Fibroblast of lung (primary cell): ENCODE results near the gene XCL2. TPM values are rescaled to one million over a fixed set of nuclear protein-coding genes. Genes with fewer than 3 reads are reported as not detected.
A peak's percentile ranks its signal among the peaks of the same experiment; 100 is the strongest.

Experiments
- DNase-seq, 2 donors: peaks; one replicate each; pipeline versions ENCODE4 v3.0.0 to v3.0.0-alpha.2; 2010; ENCODE audit warnings: low read depth in 2 of 2
- H2AFZ ChIP-seq: 2 replicates; pipeline ENCODE4 v1.5.1; 2012; ENCODE audit warnings: low read length, control low read depth, inconsistent platforms
- H3K27ac ChIP-seq: 2 replicates; pipeline ENCODE4 v1.5.1; 2011; ENCODE audit warnings: low read length, control low read depth; ENCODE audit not compliant: insufficient read depth
- H3K27me3 ChIP-seq: 2 replicates; pipeline ENCODE4 v1.5.1; 2011; ENCODE audit warnings: mild to moderate bottlenecking, low read length; ENCODE audit not compliant: control insufficient read depth, insufficient read depth
- H3K36me3 ChIP-seq: 2 replicates; pipeline ENCODE4 v1.5.1; 2011; ENCODE audit warnings: low read length; ENCODE audit not compliant: control insufficient read depth, insufficient read depth
- H3K4me1 ChIP-seq: 2 replicates; pipeline ENCODE4 v1.5.1; 2011; ENCODE audit warnings: low read length; ENCODE audit not compliant: control insufficient read depth, insufficient read depth; ENCODE audit errors: extremely low read depth
- H3K4me2 ChIP-seq: 2 replicates; pipeline ENCODE4 v1.5.1; 2011; ENCODE audit warnings: low read length, control low read depth; ENCODE audit not compliant: insufficient read depth; ENCODE audit errors: extremely low read depth
- H3K4me3 ChIP-seq, 4 experiments: fragments of 200-600 bp in 1 of 4; sonication (generic) in 1 of 4; replicated peaks in 1 of 4; 2 replicates each; pipeline ENCODE4 v1.5.1; 2011 to 2016; ENCODE audit warnings: low read length in 4 of 4, low read depth in 3 of 4, mild to moderate bottlenecking in 3 of 4, control low read depth in 2 of 4, inconsistent platforms in 1 of 4, mixed read lengths in 1 of 4; ENCODE audit not compliant: insufficient read depth in 1 of 4; ENCODE audit errors: control extremely low read depth in 1 of 4
- H3K79me2 ChIP-seq: 2 replicates; pipeline ENCODE4 v1.5.1; 2012; ENCODE audit warnings: mild to moderate bottlenecking, low read length, inconsistent platforms; ENCODE audit not compliant: control insufficient read depth, insufficient read depth
- H3K9ac ChIP-seq: 2 replicates; pipeline ENCODE4 v1.5.1; 2011; ENCODE audit warnings: mild to moderate bottlenecking, low read length, control low read depth; ENCODE audit not compliant: insufficient read depth
- H3K9me3 ChIP-seq: 2 replicates; pipeline ENCODE4 v1.5.1; 2012; ENCODE audit warnings: low read depth, low read length; ENCODE audit not compliant: control insufficient read depth, insufficient read depth
- H4K20me1 ChIP-seq: 2 replicates; pipeline ENCODE4 v1.5.1; 2011; ENCODE audit warnings: low read length; ENCODE audit not compliant: control insufficient read depth, insufficient read depth; ENCODE audit errors: extremely low read depth
- EZH2 ChIP-seq: IDR thresholded peaks from 2 replicates; pipeline ENCODE4 v1.5.1; 2012; ENCODE audit warnings: low read length, control low read depth, mild to moderate bottlenecking; ENCODE audit errors: missing control alignments
- polyA plus RNA-seq, 2 donors: library from polyadenylated mRNA; depleted of rRNA in 1 of 2; stranded (reverse) in 1 of 2; unstranded in 1 of 2; fragments of >200 nt; gene quantifications; 2 replicates each; pipeline ENCODE4 v1.2.1, GENCODE V29; 2011 to 2012; ENCODE audit warnings: missing spikeins in 1 of 2
- total RNA-seq: library from RNA; depleted of rRNA; stranded (reverse); fragments of >200 nt; gene quantifications from 2 replicates; pipeline ENCODE4 v1.2.1, GENCODE V29; 2014
- TF ChIP-seq, protein P1 (sequence below), 2 donors: IDR thresholded peaks in 1 of 2; conservative IDR thresholded peaks in 1 of 2; 1 replicate in 1 of 2; 2 replicates in 1 of 2; pipeline ENCODE4 v1.5.1; 2011 to 2012; ENCODE audit warnings: low read length in 2 of 2, control low read depth in 1 of 2, inconsistent platforms in 1 of 2, low read depth in 1 of 2, mild to moderate bottlenecking in 1 of 2

XCL2 gene
- total and polyA plus RNA-seq, 2 donors (not counting 1 experiment from before 2014, with no cell fraction given) = not detected

DNA sequence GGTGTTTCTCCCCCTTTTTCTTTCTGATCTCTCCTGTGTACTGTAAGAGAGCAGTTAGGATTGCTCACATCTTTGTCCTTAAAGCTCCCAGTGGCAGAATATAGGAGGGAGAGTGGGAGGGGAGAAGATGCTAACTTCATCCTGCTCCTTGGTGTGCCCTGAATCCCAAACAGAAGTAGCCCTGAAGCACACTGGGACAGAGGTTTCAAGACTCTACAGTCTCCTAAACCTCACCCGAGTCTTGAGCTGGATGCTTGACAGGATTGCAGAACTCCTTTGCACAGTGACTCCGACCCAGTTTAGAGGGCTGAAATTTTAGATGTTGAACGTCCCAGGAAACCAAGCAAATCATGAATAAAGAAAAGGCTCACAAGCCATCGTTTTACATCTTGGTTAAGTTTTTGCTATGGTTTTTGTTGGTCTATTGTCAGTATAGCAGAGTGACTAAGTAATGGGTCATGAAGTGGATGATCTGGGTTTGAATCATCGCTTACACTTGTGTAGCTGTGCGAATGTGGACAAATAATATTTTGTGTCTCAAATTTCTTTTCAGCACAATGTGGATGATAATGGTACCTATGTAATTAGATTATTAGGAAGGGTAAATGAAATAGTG is 37.5 kb downstream of the XCL2 start:
- peaks cover 5% of the 10 kb centered on the region for H3K4me1 ChIP-seq
- no peaks in the 10 kb centered on the region for H3K79me2 ChIP-seq
- TF ChIP-seq, protein P1, sequence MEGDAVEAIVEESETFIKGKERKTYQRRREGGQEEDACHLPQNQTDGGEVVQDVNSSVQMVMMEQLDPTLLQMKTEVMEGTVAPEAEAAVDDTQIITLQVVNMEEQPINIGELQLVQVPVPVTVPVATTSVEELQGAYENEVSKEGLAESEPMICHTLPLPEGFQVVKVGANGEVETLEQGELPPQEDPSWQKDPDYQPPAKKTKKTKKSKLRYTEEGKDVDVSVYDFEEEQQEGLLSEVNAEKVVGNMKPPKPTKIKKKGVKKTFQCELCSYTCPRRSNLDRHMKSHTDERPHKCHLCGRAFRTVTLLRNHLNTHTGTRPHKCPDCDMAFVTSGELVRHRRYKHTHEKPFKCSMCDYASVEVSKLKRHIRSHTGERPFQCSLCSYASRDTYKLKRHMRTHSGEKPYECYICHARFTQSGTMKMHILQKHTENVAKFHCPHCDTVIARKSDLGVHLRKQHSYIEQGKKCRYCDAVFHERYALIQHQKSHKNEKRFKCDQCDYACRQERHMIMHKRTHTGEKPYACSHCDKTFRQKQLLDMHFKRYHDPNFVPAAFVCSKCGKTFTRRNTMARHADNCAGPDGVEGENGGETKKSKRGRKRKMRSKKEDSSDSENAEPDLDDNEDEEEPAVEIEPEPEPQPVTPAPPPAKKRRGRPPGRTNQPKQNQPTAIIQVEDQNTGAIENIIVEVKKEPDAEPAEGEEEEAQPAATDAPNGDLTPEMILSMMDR (conservative IDR thresholded peaks at IDR 0.05 in 1 of 2, IDR thresholded peaks at IDR 0.05 in 1 of 2; ENCODE audit: low read depth in 1 of 2, low read length in 2 of 2) = no peak
- TF ChIP-seq EZH2 = no peak
- H3K9me3 ChIP-seq = no peaks in the 10 kb centered on the region
- H3K9ac ChIP-seq = no peak overlapping the region
- no peaks in the 10 kb centered on the region for H3K27me3 ChIP-seq
- H2AFZ ChIP-seq = peak overlapping the region; percentile 27
- no peaks in the 10 kb centered on the region for H4K20me1 ChIP-seq
- H3K36me3 ChIP-seq = no peaks in the 10 kb centered on the region
- H3K27ac ChIP-seq = peak overlapping the region; percentile 53
- H3K4me3 ChIP-seq = no peak overlapping the region
- H3K4me2 ChIP-seq = peak overlapping the region; percentile 21
- DNase-seq = peak; percentile 50 to 80

DNA sequence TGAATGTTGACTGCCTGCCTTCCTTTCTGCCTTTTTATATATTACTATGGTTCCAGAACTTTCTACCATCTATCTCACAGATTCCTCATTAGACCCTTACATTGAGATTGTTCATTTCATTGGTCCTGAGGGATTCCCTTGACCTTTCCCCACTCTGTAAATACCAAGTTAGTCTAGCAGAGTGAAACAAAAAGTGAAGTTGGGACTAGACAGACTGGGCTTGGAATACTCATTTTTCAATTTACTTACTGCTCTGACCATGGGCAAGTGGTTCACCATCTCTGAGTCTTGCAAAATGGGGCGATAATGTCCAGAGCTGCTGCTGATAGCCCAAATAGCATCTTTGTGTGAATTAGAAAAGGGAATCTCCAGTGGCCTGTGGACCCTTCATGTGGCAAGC is 38.8 kb downstream of the XCL2 start:
- no peak for TF ChIP-seq EZH2
- TF ChIP-seq, protein P1 (conservative IDR thresholded peaks at IDR 0.05 in 1 of 2, IDR thresholded peaks at IDR 0.05 in 1 of 2; ENCODE audit: low read depth in 1 of 2, low read length in 2 of 2) = no peak
- no peak overlapping the region for H3K27ac ChIP-seq

DNA sequence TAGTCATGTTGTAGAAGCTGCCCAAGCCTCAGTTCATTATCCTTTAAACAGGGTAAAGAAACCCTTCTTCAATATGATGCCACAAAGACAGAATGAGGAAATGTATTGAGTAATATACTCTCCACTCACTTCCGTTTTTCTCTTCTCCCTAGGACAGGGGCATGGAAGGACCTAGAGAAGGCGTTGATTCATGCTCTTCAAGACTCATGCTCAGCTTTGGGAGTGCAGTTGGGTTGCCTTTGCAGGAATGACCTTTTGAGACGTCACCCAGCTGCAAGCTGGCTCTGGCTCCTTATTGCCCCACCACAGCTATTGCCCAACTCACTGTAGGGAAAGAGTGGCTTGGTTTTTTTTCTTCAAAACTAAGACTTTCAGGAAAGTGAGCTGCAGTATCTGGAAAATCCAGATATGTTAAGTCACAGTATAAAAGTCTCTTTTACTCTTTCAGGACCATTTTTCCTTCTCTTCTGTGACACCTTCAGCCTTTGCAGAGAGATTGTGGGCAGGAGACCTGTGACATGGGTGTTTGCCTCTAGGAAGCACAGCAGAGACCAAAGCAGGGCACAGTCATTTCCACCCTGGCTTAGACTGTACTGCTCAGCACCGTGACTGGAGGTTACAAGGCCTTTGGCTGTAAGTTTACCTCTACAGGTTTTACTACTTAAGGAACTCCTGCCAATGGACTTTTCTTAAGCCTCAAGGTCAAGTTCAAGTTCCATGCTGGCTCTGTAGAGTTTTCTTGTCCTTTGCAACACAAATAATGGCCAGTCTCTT is 39.5 kb downstream of the XCL2 start:
- Histone ChIP-seq H3K36me3 (no peaks in the 10 kb centered on the region), H3K4me1 (peaks cover 5% of the 10 kb centered on the region), H3K9ac (no peak overlapping the region), H3K9me3 (no peaks in the 10 kb centered on the region), H3K79me2 (no peaks in the 10 kb centered on the region), H3K27me3 (no peaks in the 10 kb centered on the region), H3K4me3 (no peak overlapping the region), H4K20me1 (no peaks in the 10 kb centered on the region), H2AFZ (no peak overlapping the region), H3K27ac (no peak overlapping the region), H3K4me2 (no peak overlapping the region)
- no peak for TF ChIP-seq EZH2
- TF ChIP-seq, protein P1 (conservative IDR thresholded peaks at IDR 0.05 in 1 of 2, IDR thresholded peaks at IDR 0.05 in 1 of 2; ENCODE audit: low read depth in 1 of 2, low read length in 2 of 2) = no peak
- peak; percentile 21 to 88 for DNase-seq

More for the DNA sequence above, 38.8 kb downstream of the XCL2 start:
- Histone ChIP-seq H3K9ac (no peak overlapping the region), H3K9me3 (no peaks in the 10 kb centered on the region), H2AFZ (no peak overlapping the region), H3K36me3 (no peaks in the 10 kb centered on the region), H3K79me2 (no peaks in the 10 kb centered on the region), H4K20me1 (no peaks in the 10 kb centered on the region), H3K4me3 (no peak overlapping the region), H3K4me1 (peaks cover 5% of the 10 kb centered on the region), H3K4me2 (no peak overlapping the region), H3K27me3 (no peaks in the 10 kb centered on the region)
- no peak for DNase-seq
